CD4-positive, alpha-beta T cell treated with Interleukin-4 for 1 hour (primary cell): ENCODE results near the gene SLN.
"Not testable (repeated sequence)": the region's sequence is repeated elsewhere in the genome, so short reads cannot be mapped to it uniquely, and the experiment has no call there.

Source experiments
- DNase-seq, 2 donors: peaks; one replicate each; pipeline ENCODE4 v3.0.0-alpha.2; 2020 to 2022

SLN gene

DNA sequence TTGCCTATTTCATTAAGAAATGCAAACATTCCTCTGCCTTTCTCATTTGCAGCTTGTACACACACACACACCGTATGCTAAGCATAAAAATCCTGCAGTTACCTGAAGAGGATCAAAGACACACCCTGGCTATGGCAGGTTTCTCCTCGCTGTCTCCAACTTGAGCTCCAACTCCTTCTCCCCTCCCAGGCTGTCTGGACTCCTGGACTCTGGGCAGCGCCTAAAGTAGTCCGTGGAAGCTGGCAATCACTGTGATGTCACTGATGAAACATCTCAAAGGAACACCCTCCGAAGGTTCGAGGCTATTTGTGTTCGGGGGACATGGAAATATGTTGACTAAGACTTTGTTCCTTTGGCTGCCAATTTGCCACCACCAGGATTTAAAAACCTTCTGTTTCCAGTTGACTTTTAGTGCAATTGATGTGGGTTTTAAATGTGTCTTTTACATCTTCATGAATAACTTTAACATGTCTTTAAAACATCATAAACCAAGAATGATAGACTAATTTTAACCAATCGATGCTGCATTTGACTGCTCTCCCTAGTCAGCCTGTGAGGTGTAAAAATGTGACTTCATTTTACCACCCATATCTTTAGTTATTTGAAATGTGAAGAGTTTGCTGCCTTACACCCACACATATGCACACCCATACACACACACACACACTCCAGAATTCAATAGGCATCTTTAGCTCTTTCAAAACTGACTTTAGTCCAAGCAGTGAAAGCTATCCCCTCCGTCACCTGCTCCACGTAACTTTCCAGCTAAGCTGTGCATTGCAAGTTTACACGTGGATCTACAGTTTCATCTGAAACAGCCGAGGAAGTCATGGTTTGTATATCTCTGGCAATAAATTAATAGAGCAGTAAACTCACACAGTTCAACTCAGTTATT, at the start of gene SLN:
SLN (minus strand) TSS at position 196 of the 895 bp plus-strand sequence.
- no peak for DNase-seq

DNA sequence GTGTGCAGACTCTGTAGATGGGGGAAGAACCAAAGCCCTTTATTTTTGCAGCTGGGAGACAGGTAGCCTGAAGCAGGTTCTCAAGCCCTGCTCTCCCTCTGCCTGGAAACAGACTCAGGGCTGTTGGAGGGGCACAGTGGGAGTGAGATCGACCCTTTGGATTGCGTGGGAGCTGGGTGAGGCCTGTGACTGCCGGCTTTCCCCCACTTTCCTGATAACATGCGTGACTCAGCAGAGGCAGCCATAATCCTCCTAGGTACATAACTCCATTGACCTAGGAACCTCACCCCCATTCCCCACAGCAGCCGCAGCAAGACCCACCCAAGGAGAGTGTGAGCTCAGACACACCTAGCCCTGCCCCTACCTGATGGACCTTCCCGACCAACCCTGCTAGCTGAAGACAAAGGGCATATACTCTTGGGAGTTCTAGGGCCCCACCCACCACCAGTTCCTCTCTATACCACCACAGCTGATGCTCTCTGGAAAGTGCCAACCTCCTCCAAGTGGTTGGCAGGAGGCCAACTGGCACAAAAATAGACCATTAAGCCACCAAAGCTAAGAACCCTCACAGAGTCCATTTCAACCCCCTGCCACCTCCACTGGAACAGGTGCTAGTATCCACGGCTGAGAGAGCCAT, 47.0 kb upstream of the SLN start:
- not testable (repeated sequence) for DNase-seq

DNA sequence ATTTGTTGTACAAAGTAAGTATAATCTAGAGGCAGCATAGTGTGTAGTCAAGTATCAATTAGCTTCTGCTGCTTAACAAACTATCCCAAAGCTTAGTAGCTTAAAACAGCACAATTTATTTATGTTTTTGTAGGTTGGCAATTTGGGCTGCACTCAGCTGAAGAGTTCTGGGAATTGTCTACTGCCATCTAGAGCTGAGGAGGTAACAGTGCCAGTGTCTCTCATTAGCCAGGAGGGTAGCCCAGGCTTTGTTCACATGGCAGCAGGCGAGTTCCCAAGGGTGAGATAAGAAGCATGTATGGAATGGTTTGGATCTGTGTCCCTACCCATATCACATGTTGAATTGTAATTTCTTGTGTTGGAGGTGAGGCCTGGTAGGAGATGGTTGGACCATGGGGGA, 45.8 kb upstream of the SLN start:
- no peak for DNase-seq

DNA sequence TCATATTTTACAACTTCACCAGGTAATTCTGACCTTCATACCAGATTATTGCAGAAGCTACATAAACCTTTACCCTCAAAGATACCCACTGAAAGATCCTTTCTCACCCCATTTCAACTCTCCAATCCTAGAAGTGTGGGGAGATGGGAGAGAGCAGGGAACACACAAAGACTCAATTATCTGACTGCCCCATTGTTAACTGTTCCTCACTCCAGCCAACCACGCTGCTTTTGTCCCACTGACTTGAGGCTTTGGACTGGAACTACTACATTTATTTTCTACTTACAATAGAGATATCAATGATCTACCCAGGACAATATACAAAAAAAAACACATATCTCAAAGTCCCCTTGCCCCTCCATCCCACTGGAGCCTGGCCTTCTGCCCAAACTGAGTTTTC, 44.7 kb upstream of the SLN start:
- no peak for DNase-seq

DNA sequence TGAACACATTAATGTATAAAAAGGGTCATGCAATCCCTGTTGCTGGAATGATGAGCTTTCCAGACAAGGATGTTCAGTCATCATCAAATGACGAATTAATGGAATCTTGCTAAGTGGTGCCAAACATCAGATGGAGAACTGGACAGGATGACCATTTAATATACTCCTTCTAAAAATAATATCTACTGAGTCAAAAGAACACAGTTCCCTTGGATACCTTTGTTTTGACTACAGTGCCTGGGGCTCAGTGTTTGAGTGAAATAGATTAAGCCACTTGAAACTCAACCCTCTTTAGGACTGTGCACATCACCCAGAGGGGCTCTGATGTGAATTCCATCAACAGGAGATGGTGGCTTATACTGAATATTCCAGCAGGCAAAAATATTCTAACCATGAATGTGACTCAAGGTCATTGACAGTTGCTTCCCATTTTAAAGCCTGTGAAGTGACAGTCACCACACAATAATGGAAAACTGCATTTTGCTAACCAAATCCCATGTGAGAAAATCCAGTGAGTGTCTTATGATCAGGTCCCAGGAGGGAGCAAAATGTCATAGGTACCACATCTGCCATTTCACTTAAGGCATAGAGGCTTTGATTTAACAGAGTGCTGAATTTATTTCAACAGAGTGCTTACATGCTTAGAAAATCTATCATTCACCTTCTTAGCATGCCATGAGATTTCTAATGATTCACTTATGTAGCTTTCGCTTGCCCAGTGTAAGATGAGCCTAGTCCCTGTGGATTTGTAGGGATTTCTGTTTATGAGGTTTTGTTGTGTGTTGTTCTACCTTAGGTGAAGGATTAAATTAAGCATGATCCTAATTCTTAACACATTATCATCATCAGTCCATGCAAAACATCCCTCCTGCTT, 41.3 kb upstream of the SLN start:
- DNase-seq = no peak

DNA sequence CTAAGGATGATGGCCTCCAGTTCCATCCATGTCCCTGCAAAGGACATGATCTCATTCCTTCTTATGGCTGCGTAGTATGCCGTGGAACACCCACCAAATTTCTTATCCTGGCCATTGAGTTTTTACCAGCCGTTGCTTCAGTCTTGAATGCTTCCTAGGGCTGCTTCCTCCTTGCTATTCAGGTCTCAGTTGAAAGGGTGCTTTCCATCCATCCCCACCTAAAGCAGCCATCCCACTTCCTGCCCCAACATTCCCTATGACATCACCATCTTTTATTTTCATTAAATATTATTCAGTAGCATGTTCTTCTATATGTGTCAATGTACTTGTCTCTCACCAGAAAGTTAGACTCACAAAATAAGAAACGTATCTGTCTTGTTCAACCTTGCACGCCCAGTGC, 40.7 kb upstream of the SLN start:
- no peak for DNase-seq

DNA sequence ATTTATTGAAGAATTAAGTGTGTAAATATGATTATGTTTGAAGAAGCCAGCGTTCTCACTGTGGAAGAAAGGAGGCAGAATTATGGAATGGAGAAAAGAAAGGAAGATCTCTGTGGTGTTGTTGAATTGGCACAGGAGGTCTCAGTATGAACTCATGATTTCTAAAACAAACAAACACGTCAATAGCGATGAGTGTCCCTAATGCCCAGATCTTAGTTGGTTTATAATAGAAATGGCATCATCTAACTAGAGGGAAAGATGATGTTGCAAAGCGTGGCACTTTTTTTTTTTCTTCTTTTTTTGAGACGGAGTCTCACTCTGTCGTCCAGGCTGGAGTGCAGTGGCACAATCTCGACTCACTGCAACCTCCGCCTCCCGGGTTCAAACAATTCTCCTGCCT, 39.2 kb upstream of the SLN start:
- DNase-seq = no peak

DNA sequence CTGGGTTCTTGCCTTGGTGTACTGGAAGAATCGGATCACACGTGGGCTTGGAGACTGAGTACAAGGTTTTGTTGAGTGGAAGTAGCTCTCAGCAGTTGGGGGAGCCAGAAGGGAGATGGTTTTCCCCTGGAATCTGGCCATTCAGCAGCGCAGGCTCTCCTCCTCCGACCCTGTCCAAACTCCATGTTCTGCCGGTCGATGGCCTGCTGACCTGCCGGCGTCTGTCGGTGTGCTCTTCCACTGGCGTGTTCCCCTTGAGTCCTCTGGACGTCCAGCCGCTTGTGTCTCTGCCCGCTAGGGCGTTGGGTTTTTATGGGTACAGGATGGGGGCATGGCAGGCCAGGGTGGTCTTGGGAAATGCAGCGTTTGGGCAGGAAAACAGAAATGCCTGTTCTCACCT, 38.5 kb upstream of the SLN start:
- no peak for DNase-seq

DNA sequence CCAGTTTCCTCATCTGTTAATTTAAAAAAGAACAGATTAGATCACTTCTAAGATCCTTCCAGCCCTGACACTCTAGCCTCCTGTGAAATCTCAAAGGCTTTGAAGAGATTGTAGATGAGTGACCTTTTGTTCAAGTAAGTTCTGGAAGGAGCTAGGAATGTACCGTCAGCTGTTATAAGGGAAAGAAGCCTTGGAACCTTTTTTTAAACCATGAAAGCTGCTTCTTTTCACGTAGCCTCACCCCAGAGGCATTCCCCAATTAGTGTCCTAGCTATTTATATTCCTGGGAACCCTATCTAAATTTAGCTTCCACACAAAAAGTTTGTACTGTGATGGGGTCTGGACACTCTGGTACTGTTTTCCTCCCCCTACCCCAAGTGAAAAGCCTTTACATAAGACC, 35.8 kb upstream of the SLN start:
- no peak for DNase-seq

- DNase-seq = no peak
These were observed 32.9 kb upstream of the SLN start for GRCh38 chr11:107744736-107745135.

GRCh38 chr11:107743191-107743590, 31.3 kb upstream of the SLN start:
- no peak for DNase-seq

- no peak for DNase-seq
These were observed 29.4 kb upstream of the SLN start for GRCh38 chr11:107741044-107741823.

DNA sequence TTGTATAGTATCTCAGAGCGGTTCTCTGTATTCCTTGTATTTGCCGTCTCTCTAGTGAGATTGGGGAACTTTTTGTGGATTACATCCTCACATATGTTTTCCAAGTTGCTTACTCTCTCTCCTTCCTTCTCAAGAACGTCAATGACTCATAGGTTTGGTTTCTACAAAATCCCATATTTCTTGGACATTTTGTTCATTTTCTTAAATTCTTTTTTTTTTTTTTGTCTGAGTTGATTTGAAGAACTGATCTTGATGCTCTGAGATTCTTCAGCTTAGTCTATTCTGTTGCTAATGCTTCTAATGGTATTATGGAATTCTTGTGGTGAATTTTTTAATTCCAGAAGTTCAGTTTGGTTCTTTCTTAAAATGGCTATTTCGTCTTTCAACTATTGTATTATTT, 28.4 kb upstream of the SLN start:
- DNase-seq = no peak

GRCh38 chr11:107736546-107736945, 24.7 kb upstream of the SLN start:
- DNase-seq = no peak

- no peak for DNase-seq
These were observed 21.7 kb upstream of the SLN start for GRCh38 chr11:107733518-107733917.

DNA sequence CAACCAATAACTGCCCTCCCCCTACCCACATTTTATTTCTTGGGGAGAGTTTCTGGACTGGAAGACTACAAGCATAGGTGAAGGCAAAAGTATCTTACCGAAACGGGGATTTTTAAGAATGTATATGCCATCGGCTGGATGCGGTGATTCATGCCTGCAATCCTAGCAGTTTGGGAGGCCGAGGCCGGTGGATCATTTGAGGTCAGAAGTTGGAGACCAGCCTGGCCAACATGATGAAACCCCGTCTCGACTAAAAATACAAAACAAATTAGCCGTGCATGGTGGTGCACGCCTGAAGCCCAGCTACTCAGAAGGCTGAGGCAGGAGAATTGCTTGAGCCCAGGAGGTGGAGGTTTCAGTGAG, 20.8 kb upstream of the SLN start:
- DNase-seq = no peak

GRCh38 chr11:107731941-107732688, 20.3 kb upstream of the SLN start:
- no peak for DNase-seq

DNA sequence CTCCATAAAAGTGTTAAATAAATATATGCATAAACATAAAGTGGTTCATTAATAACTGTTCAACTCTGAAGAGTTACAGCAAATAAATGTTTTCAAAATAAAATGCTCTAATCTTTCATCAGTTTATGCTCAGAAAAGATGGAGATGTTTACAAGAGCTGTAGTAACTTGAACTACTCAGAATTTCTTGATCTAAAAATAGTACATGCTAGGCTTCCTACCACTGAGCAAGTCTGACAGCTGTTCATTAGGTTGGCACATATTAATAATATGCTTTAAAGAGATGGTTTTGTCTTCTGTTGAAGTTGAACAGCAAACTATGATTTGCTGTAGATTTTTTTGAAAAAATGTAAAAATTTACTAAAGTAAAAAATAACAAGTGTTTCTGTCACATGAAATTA, 10.8 kb upstream of the SLN start:
- DNase-seq = no peak

DNA sequence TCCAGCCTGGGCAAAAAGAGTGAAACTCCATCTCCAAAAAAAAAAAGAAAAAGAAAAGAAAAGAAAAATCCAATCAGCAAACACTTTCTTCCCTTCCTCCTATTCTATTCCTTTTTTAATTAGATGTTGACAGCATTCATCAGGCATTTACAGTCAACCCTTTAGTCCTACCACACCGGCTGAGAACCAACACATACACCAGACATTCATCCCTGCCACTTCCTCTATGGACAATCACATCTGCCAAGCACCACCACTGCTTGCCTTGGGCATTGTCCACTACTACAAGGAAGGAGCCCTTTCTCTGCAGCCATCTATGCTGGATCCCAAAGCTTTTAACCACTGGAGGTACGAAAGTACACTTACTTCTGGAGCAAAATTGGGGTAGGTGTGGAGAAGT, 9.4 kb upstream of the SLN start:
- DNase-seq = no peak

GRCh38 chr11:107720303-107720774, 8.5 kb upstream of the SLN start:
- no peak for DNase-seq

GRCh38 chr11:107719557-107720302, 7.9 kb upstream of the SLN start:
- DNase-seq = no peak
